Endodermal cell (in vitro differentiated cells): Measurements from ENCODE around the gene SERINC1. TPM values are rescaled to one million over a fixed set of nuclear protein-coding genes. Genes with fewer than 3 reads are reported as not detected.

ENCODE experiments used
- DNase-seq: peaks from one replicate; pipeline ENCODE4 v3.0.0-alpha.2; 2017
- H3K27ac ChIP-seq: 2 replicates; pipeline ENCODE4 v1.5.1; 2013; ENCODE audit warnings: mild to moderate bottlenecking, low read depth, low read length, moderate library complexity
- H3K27me3 ChIP-seq: 2 replicates; pipeline ENCODE4 v1.6.1; 2013; ENCODE audit warnings: mild to moderate bottlenecking, low read length, moderate library complexity; ENCODE audit not compliant: insufficient read depth, control insufficient read depth, poor library complexity, severe bottlenecking
- H3K36me3 ChIP-seq: 2 replicates; pipeline ENCODE4 v1.7.0; 2013; ENCODE audit warnings: mild to moderate bottlenecking, low read length, moderate library complexity; ENCODE audit not compliant: control insufficient read depth, insufficient read depth
- H3K4me1 ChIP-seq: one replicate; pipeline ENCODE4 v1.7.0; 2013; ENCODE audit warnings: low read length; ENCODE audit not compliant: control insufficient read depth, insufficient read depth
- H3K4me3 ChIP-seq: 2 replicates; pipeline ENCODE4 v1.5.1; 2013; ENCODE audit warnings: mild to moderate bottlenecking, low read length, moderate library complexity
- H3K9ac ChIP-seq: 2 replicates; pipeline ENCODE4 v1.6.1; 2013; ENCODE audit warnings: mild to moderate bottlenecking, low read length, moderate library complexity; ENCODE audit not compliant: poor library complexity, severe bottlenecking; ENCODE audit errors: extremely low read depth
- H3K9me3 ChIP-seq: 2 replicates; pipeline ENCODE4 v1.6.1; 2013; ENCODE audit warnings: mild to moderate bottlenecking, low read length, moderate library complexity; ENCODE audit not compliant: control insufficient read depth
- H3K27ac Mint-ChIP-seq: 2 replicates; pipeline ENCODE4 v1.8.0; 2020; ENCODE audit warnings: mixed read lengths
- H3K27me3 Mint-ChIP-seq: 2 replicates; pipeline ENCODE4 v1.8.0; 2021; ENCODE audit warnings: mild to moderate bottlenecking, mixed read lengths; ENCODE audit not compliant: insufficient read depth
- H3K36me3 Mint-ChIP-seq: 2 replicates; pipeline ENCODE4 v1.8.0; 2020; ENCODE audit warnings: low read depth, mixed read lengths
- H3K4me1 Mint-ChIP-seq: 2 replicates; pipeline ENCODE4 v1.8.0; 2020; ENCODE audit warnings: mixed read lengths
- H3K4me3 Mint-ChIP-seq: 2 replicates; pipeline ENCODE4 v1.8.0; 2020; ENCODE audit warnings: mild to moderate bottlenecking, moderate library complexity, mixed read lengths
- H3K9me3 Mint-ChIP-seq: 2 replicates; pipeline ENCODE4 v1.8.0; 2020; ENCODE audit warnings: mild to moderate bottlenecking, mixed read lengths
- WGBS, 2 experiments: methylation state at CpG; one replicate each; pipeline versions ENCODE4 v1.1.5 to v1.1.7; 2013; ENCODE audit warnings: missing lambda C conversion rate in 2 of 2, mixed read lengths in 1 of 2; ENCODE audit not compliant: insufficient coverage in 1 of 2, insufficient read length in 1 of 2; 5-methylcytosine and 5-hydroxymethylcytosine counted together
- total RNA-seq, 2 donors: library from RNA; stranded (reverse); fragmentation: NEBNext Ultra II Directional in 1 of 2; extraction: Animal tissue kit (Norgen Biotek cat#: 25700) in 1 of 2; gene quantifications; 2 replicates in 1 of 2; 3 replicates in 1 of 2; pipeline ENCODE4 v1.2.1, GENCODE V29; 2021
- TF ChIP-seq, protein P1 (sequence below): fragments of 200-600 bp; sonication (generic); conservative IDR thresholded peaks from 2 replicates; pipeline ENCODE4 v1.5.0; 2021; ENCODE audit warnings: antibody characterized with exemption, mild to moderate bottlenecking

Gene SERINC1
- total RNA-seq, 2 donors from 2014 or later, result 77.4 to 79.1 TPM

GRCh38 chr6:122393351-122393896 is 78.2 kb downstream of the SERINC1 start:
- Mint-ChIP-seq H3K27ac (no peak overlapping the region), H3K4me1 (no peaks in the 10 kb centered on the region), H3K36me3 (no peaks in the 10 kb centered on the region), H3K9me3 (no peaks in the 10 kb centered on the region), H3K27me3 (peaks cover 90% of the 10 kb centered on the region), H3K4me3 (no peak overlapping the region)
- Histone ChIP-seq H3K27ac (no peak overlapping the region), H3K4me1 (no peaks in the 10 kb centered on the region), H3K9me3 (no peaks in the 10 kb centered on the region), H3K4me3 (no peak overlapping the region), H3K9ac (no peak overlapping the region), H3K36me3 (no peaks in the 10 kb centered on the region), H3K27me3 (peaks cover 99% of the 10 kb centered on the region)
- 25 to 44% methylated on average over 4 to 8 of the region's 8 CpGs for WGBS, 2 experiments
- TF ChIP-seq, protein P1, sequence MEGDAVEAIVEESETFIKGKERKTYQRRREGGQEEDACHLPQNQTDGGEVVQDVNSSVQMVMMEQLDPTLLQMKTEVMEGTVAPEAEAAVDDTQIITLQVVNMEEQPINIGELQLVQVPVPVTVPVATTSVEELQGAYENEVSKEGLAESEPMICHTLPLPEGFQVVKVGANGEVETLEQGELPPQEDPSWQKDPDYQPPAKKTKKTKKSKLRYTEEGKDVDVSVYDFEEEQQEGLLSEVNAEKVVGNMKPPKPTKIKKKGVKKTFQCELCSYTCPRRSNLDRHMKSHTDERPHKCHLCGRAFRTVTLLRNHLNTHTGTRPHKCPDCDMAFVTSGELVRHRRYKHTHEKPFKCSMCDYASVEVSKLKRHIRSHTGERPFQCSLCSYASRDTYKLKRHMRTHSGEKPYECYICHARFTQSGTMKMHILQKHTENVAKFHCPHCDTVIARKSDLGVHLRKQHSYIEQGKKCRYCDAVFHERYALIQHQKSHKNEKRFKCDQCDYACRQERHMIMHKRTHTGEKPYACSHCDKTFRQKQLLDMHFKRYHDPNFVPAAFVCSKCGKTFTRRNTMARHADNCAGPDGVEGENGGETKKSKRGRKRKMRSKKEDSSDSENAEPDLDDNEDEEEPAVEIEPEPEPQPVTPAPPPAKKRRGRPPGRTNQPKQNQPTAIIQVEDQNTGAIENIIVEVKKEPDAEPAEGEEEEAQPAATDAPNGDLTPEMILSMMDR, result no peak
- peak; percentile 58 for DNase-seq

Other genes with a start within 250 kb of the SERINC1 start
- 10 to 100 TPM; 21.0 to 34.2 TPM for gene HSF2, start 72.2 kb downstream of the SERINC1 start, total RNA-seq
- gene PKIB, start 138.6 kb upstream of the SERINC1 start, total RNA-seq, result 10 to 100 TPM; 46.0 to 56.1 TPM